Uterus (tissue), 4 donors: ENCODE results near the gene HLA-DMA. TPM values are rescaled to one million over a fixed set of nuclear protein-coding genes. Genes with fewer than 3 reads are reported as not detected.

Experiments used
- DNase-seq, 2 donors: peaks; one replicate each; pipeline ENCODE4 v3.0.0-alpha.2; 2019 to 2020
- H3K27ac ChIP-seq, 2 donors: fragments of 200-600 bp; sonication (generic); 1 replicate in 1 of 2; 2 replicates in 1 of 2; pipeline ENCODE4 v1.5.1; 2016 to 2018
- H3K27me3 ChIP-seq, 2 donors: fragments of 200-600 bp; sonication (generic); one replicate each; pipeline ENCODE4 v1.5.1; 2018 to 2019; ENCODE audit warnings: control low read depth in 1 of 2
- H3K36me3 ChIP-seq, 2 donors: fragments of 200-600 bp; sonication (generic); one replicate each; pipeline ENCODE4 v1.5.1; 2019; ENCODE audit warnings: control low read depth in 1 of 2
- H3K4me1 ChIP-seq, 2 donors: fragments of 200-600 bp; sonication (generic); one replicate each; pipeline ENCODE4 v1.5.1; 2018 to 2019; ENCODE audit warnings: control low read depth in 1 of 2
- H3K4me3 ChIP-seq, 2 donors: fragments of 200-600 bp; sonication (generic); 1 replicate in 1 of 2; 2 replicates in 1 of 2; pipeline ENCODE4 v1.5.1; 2018 to 2019; ENCODE audit warnings: mild to moderate bottlenecking in 1 of 2
- H3K9me3 ChIP-seq, 2 donors: fragments of 200-600 bp; sonication (generic); one replicate each; pipeline ENCODE4 v1.5.1; 2019; ENCODE audit warnings: control low read depth in 1 of 2
- CTCF ChIP-seq, 4 experiments: fragments of 200-600 bp in 2 of 4; fragments of 450-650 bp in 2 of 4; sonication (generic) in 2 of 4; IDR thresholded peaks; one replicate each; pipeline ENCODE4 v1.5.1; 2016 to 2019; ENCODE audit warnings: antibody characterized with exemption in 4 of 4, mild to moderate bottlenecking in 2 of 4, moderate library complexity in 1 of 4
- POLR2A ChIP-seq, 2 donors: fragments of 450-650 bp; IDR thresholded peaks; one replicate each; pipeline ENCODE4 v1.6.1; 2016; ENCODE audit warnings: antibody characterized with exemption in 2 of 2, mild to moderate bottlenecking in 1 of 2, moderate library complexity in 1 of 2
- intact Hi-C: fragments of 100-400 bp; cut with DNase I; formaldehyde crosslinking; loops from one replicate; pipeline ENCODE4 v1.15.1; 2023; ENCODE audit warnings: low total_unique reads
- total RNA-seq, 4 donors: library from RNA; depleted of rRNA in 3 of 4; stranded (reverse); fragments of >200 nt in 3 of 4; gene quantifications; one replicate each; pipeline versions ENCODE4 v1.1.0 to v1.2.4, GENCODE V29; 2014 to 2023
- donor health status: DM: yes; HTN: yes; CAD: no.

Gene HLA-DMA
- total RNA-seq, 4 donors from 2014 or later = 6.6 to 134 (median 51.7) TPM

- Histone ChIP-seq H3K4me1 (no peaks in the 10 kb centered on the region), H3K36me3 (no peaks in the 10 kb centered on the region), H3K4me3 (no peak overlapping the region), H3K27ac (no peak overlapping the region), H3K27me3 (no peaks in the 10 kb centered on the region), H3K9me3 (no peaks in the 10 kb centered on the region)
- no peak for TF ChIP-seq POLR2A (IDR thresholded peaks at IDR 0.05)
- intact Hi-C loops = loop anchor here (10.0 kb wide), 2 partner anchors 47 to 53 kb away; no protein-coding TSS in a partner anchor
- no peak for DNase-seq
Observed at GRCh38 chr6:32932132-32932868, 20.6 kb downstream of the HLA-DMA start.

GRCh38 chr6:32931211-32931610 is 21.7 kb downstream of the HLA-DMA start:
- TF ChIP-seq CTCF (IDR thresholded peaks at IDR 0.05) (no peak), POLR2A (IDR thresholded peaks at IDR 0.05) (no peak)

GRCh38 chr6:32922083-32922482 is 30.8 kb downstream of the HLA-DMA start:
- Histone ChIP-seq H3K9me3 (no peaks in the 10 kb centered on the region), H3K27ac (no peak overlapping the region), H3K36me3 (no peaks in the 10 kb centered on the region), H3K27me3 (no peaks in the 10 kb centered on the region), H3K4me3 (no peak overlapping the region), H3K4me1 (no peaks in the 10 kb centered on the region)
- DNase-seq = no peak
- TF ChIP-seq CTCF (IDR thresholded peaks at IDR 0.05) (no peak), POLR2A (IDR thresholded peaks at IDR 0.05) (no peak)
- intact Hi-C loops = no loop called here

More at GRCh38 chr6:32931211-32931610, 21.7 kb downstream of the HLA-DMA start:
- DNase-seq = no peak
- no peaks in the 10 kb centered on the region for H3K4me1 ChIP-seq
- H3K36me3 ChIP-seq = no peaks in the 10 kb centered on the region
- no peaks in the 10 kb centered on the region for H3K27me3 ChIP-seq
- no peaks in the 10 kb centered on the region for H3K9me3 ChIP-seq
- no peak overlapping the region for H3K27ac ChIP-seq
- intact Hi-C loops = loop anchor here (10.0 kb wide), 2 partner anchors 46 to 54 kb away; no protein-coding TSS in a partner anchor
- H3K4me3 ChIP-seq = no peak overlapping the region

DNA sequence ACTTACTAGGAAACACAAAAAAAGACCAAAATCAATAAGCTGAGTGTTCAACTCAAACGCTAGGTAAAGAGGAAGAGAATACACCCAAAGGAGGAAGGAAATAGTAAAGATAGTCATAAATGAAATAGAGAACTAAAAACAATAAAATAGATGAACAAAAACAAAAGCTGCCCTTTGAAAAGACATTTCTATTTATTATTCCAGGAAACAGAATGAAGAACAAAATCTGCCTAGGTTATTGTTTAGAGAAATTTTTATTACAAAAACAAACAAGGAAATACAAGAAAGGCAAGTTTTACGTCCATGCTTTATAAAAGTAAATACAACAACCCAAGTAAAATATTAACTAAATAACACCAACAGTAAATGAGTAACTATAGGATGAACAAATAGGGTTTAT is 32.2 kb downstream of the HLA-DMA start:
- Histone ChIP-seq H3K36me3 (no peaks in the 10 kb centered on the region), H3K27ac (no peak overlapping the region), H3K4me3 (no peak overlapping the region), H3K27me3 (no peaks in the 10 kb centered on the region), H3K4me1 (no peaks in the 10 kb centered on the region), H3K9me3 (no peaks in the 10 kb centered on the region)
- no peak for TF ChIP-seq CTCF (IDR thresholded peaks at IDR 0.05)
- intact Hi-C loops = no loop called here
- DNase-seq = no peak

DNA sequence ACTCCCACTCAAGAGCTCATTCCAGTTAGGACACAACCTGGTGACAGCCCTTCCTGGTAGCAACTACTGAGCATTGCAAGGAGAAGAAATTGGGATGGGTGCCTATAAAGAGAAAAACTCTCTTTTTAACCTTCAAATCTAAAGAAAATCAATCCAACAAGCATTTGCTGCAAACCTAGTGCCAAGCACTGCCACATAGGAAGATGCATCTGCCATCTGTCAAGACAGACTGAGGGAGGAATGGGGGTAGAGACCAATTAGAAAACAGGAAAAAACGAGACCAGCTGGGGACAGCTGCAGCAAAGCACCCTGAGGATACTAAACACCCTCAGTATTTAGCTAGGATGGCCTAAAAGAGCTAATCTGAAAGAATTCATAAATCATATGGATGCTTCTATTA is 39.9 kb downstream of the HLA-DMA start:
- Histone ChIP-seq H3K36me3 (no peaks in the 10 kb centered on the region), H3K27ac (no peak overlapping the region), H3K4me3 (no peak overlapping the region), H3K4me1 (no peaks in the 10 kb centered on the region), H3K27me3 (no peaks in the 10 kb centered on the region), H3K9me3 (no peaks in the 10 kb centered on the region)
- TF ChIP-seq POLR2A (IDR thresholded peaks at IDR 0.05) (no peak), CTCF (IDR thresholded peaks at IDR 0.05) (no peak)
- no peak for DNase-seq
- intact Hi-C loops = no loop called here
